Fibroblast of villous mesenchyme (primary cell): ENCODE data around the gene SRSF10. TPM values are rescaled to one million over a fixed set of nuclear protein-coding genes. Genes with fewer than 3 reads are reported as not detected.

Source experiments
- DNase-seq: peaks from one replicate; pipeline ENCODE4 v3.0.0-alpha.2; 2010; ENCODE audit warnings: low read depth
- H3K4me3 ChIP-seq: 2 replicates; pipeline ENCODE4 v1.5.1; 2011; ENCODE audit warnings: low read depth, mild to moderate bottlenecking, low read length
- CTCF ChIP-seq: IDR thresholded peaks from 2 replicates; pipeline ENCODE4 v1.5.1; 2012; ENCODE audit warnings: low read depth, mild to moderate bottlenecking, low read length; ENCODE audit not compliant: insufficient read depth
- total RNA-seq: library from RNA; depleted of rRNA; stranded (reverse); fragments of >200 nt; gene quantifications from 2 replicates; pipeline ENCODE4 v1.2.3, GENCODE V29; 2012

SRSF10 gene
- total RNA-seq, 1 donor = 117 TPM

GRCh38 chr1:24005163-24005562 is 25.0 kb upstream of the SRSF10 start:
- no peak overlapping the region for H3K4me3 ChIP-seq
- TF ChIP-seq CTCF = no peak
- no peak for DNase-seq

GRCh38 chr1:24004132-24004531 is 24.0 kb upstream of the SRSF10 start:
- DNase-seq = no peak
- no peak for TF ChIP-seq CTCF

GRCh38 chr1:24003331-24003972 is 23.3 kb upstream of the SRSF10 start:
- peak; percentile 60 for DNase-seq
- TF ChIP-seq CTCF = no peak

More at GRCh38 chr1:24004132-24004531, 24.0 kb upstream of the SRSF10 start:
- H3K4me3 ChIP-seq = no peak overlapping the region

GRCh38 chr1:24002695-24003094 is 22.6 kb upstream of the SRSF10 start:
- no peak for TF ChIP-seq CTCF
- H3K4me3 ChIP-seq = no peak overlapping the region
- no peak for DNase-seq

More at GRCh38 chr1:24003331-24003972, 23.3 kb upstream of the SRSF10 start:
- H3K4me3 ChIP-seq = no peak overlapping the region

- no peak overlapping the region for H3K4me3 ChIP-seq
- DNase-seq = no peak
- no peak for TF ChIP-seq CTCF
Observed at GRCh38 chr1:23999156-23999671, 19.1 kb upstream of the SRSF10 start.

GRCh38 chr1:23997812-23998211 is 17.7 kb upstream of the SRSF10 start:
- no peak overlapping the region for H3K4me3 ChIP-seq
- TF ChIP-seq CTCF = no peak
- DNase-seq = no peak
